RWPE2 (cell line): ENCODE measurements around the gene RIC8A.

Source experiments
- ATAC-seq: fragments of 200-7000 bp; cut with Tn5 transposase; 3 replicates; pipeline ENCODE4 v1.9.1; 2021; ENCODE audit warnings: low read depth
- DNase-seq: peaks from one replicate; pipeline ENCODE4 v3.0.0-alpha.2; 2020; ENCODE audit warnings: low spot score
- H3K27ac ChIP-seq: fragments of 450-650 bp; 2 replicates; pipeline ENCODE4 v1.5.1; 2017; ENCODE audit warnings: mild to moderate bottlenecking; ENCODE audit not compliant: poor library complexity, severe bottlenecking
- H3K27me3 ChIP-seq: fragments of 250-450 bp; sonication (Bioruptor Pico); 2 replicates; pipeline ENCODE4 v1.5.1; 2021; ENCODE audit warnings: mild to moderate bottlenecking, moderate library complexity; ENCODE audit not compliant: insufficient read depth, poor library complexity, severe bottlenecking
- H3K36me3 ChIP-seq: fragments of 250-450 bp; sonication (Bioruptor Pico); 2 replicates; pipeline ENCODE4 v1.5.1; 2020; ENCODE audit warnings: low read depth, mild to moderate bottlenecking, moderate library complexity
- H3K4me1 ChIP-seq: fragments of 250-450 bp; sonication (Bioruptor Pico); 2 replicates; pipeline ENCODE4 v1.5.1; 2021; ENCODE audit warnings: mild to moderate bottlenecking, moderate library complexity; ENCODE audit not compliant: insufficient read depth, poor library complexity, severe bottlenecking
- H3K4me3 ChIP-seq: fragments of 250-450 bp; sonication (Bioruptor Pico); 2 replicates; pipeline ENCODE4 v1.5.1; 2021; ENCODE audit warnings: mild to moderate bottlenecking, moderate library complexity; ENCODE audit not compliant: severe bottlenecking
- H3K9me3 ChIP-seq: fragments of 250-450 bp; sonication (Bioruptor Pico); 2 replicates; pipeline ENCODE4 v1.5.1; 2021; ENCODE audit warnings: mild to moderate bottlenecking, moderate library complexity; ENCODE audit not compliant: severe bottlenecking
- CTCF ChIP-seq: fragments of 450-650 bp; IDR thresholded peaks from one replicate; pipeline ENCODE4 v1.5.1; 2017; ENCODE audit warnings: mild to moderate bottlenecking, moderate library complexity; ENCODE audit not compliant: poor library complexity, severe bottlenecking

The RIC8A gene

GRCh38 chr11:199782-200181 is 7.7 kb upstream of the RIC8A start:
- no peak overlapping the region for H3K27ac ChIP-seq
- no peaks in the 10 kb centered on the region for H3K27me3 ChIP-seq
- H3K4me1 ChIP-seq: no peaks in the 10 kb centered on the region
- peaks cover 4% of the 10 kb centered on the region for H3K36me3 ChIP-seq
- no peak for TF ChIP-seq CTCF
- no peak overlapping the region for H3K4me3 ChIP-seq
- DNase-seq (no peak), ATAC-seq (no peak; the same call in 2 of the 3 replicates)
- no peaks in the 10 kb centered on the region for H3K9me3 ChIP-seq

- Histone ChIP-seq H3K27ac (no peak overlapping the region), H3K9me3 (no peaks in the 10 kb centered on the region), H3K4me1 (no peaks in the 10 kb centered on the region), H3K36me3 (peaks cover 8% of the 10 kb centered on the region), H3K4me3 (no peak overlapping the region), H3K27me3 (no peaks in the 10 kb centered on the region)
- no peak for DNase-seq
- no peak for ATAC-seq
- no peak for TF ChIP-seq CTCF
These were observed 7.1 kb upstream of the RIC8A start for GRCh38 chr11:200224-201003.

- no peaks in the 10 kb centered on the region for H3K4me1 ChIP-seq
- no peak for TF ChIP-seq CTCF
- ATAC-seq (no peak), DNase-seq (no peak)
- H3K27me3 ChIP-seq: no peaks in the 10 kb centered on the region
- peaks cover 8% of the 10 kb centered on the region for H3K36me3 ChIP-seq
- H3K27ac ChIP-seq: no peak overlapping the region
- no peaks in the 10 kb centered on the region for H3K9me3 ChIP-seq
- no peak overlapping the region for H3K4me3 ChIP-seq
These were observed 5.5 kb upstream of the RIC8A start for GRCh38 chr11:201966-202365.

GRCh38 chr11:202490-202889 is 5.0 kb upstream of the RIC8A start:
- H3K27me3 ChIP-seq: no peaks in the 10 kb centered on the region
- no peak for ATAC-seq

More at GRCh38 chr11:202490-202889, 5.0 kb upstream of the RIC8A start:
- Histone ChIP-seq H3K4me3 (no peak overlapping the region), H3K4me1 (no peaks in the 10 kb centered on the region), H3K27ac (no peak overlapping the region), H3K9me3 (no peaks in the 10 kb centered on the region), H3K36me3 (peaks cover 8% of the 10 kb centered on the region)
- no peak for TF ChIP-seq CTCF
- no peak for DNase-seq
